ENCODE measurements around the gene LRRC71.
A peak's percentile ranks its signal among the peaks of the same experiment; 100 is the strongest.

Gene LRRC71

GRCh38 chr1:156920233-156921052 lies at the start of gene LRRC71:
Gene LRRC71, plus strand, starts transcription at chr1:156920632. Its CDS starts 172 bp downstream, at chr1:156920804.
- no peak within 1 kb of the TSS for H3K4me3 ChIP-seq (replicated peaks; ENCODE audit: low read depth, low read length)
- no peak for DNase-seq (ENCODE audit: extremely low read depth, low read depth)
- TF ChIP-seq CTCF (IDR thresholded peaks at IDR 0.05; ENCODE audit: low read depth, low read length, missing control alignments) = peak; percentile 91

GRCh38 chr1:156873659-156874058 lies 46.8 kb upstream of the LRRC71 start:
- TF ChIP-seq CTCF (IDR thresholded peaks at IDR 0.05; ENCODE audit: low read depth, low read length, missing control alignments) = no peak
- H3K4me3 ChIP-seq (replicated peaks; ENCODE audit: low read depth, low read length) = no peak overlapping the region
- no peak for DNase-seq (ENCODE audit: extremely low read depth, low read depth)

- TF ChIP-seq CTCF (IDR thresholded peaks at IDR 0.05; ENCODE audit: low read depth, low read length, missing control alignments) = no peak
Measured at GRCh38 chr1:156874142-156874541, 46.3 kb upstream of the LRRC71 start.

GRCh38 chr1:156874572-156875340 lies 45.7 kb upstream of the LRRC71 start:
- DNase-seq (ENCODE audit: extremely low read depth, low read depth) = no peak

More at GRCh38 chr1:156874142-156874541, 46.3 kb upstream of the LRRC71 start:
- DNase-seq (ENCODE audit: extremely low read depth, low read depth) = no peak
- no peak overlapping the region for H3K4me3 ChIP-seq (replicated peaks; ENCODE audit: low read depth, low read length)

GRCh38 chr1:156875341-156875615 lies 45.2 kb upstream of the LRRC71 start:
- DNase-seq (ENCODE audit: extremely low read depth, low read depth) = no peak
- no peak for TF ChIP-seq CTCF (IDR thresholded peaks at IDR 0.05; ENCODE audit: low read depth, low read length, missing control alignments)
- no peak overlapping the region for H3K4me3 ChIP-seq (replicated peaks; ENCODE audit: low read depth, low read length)

More at GRCh38 chr1:156874572-156875340, 45.7 kb upstream of the LRRC71 start:
- H3K4me3 ChIP-seq (replicated peaks; ENCODE audit: low read depth, low read length) = no peak overlapping the region
- no peak for TF ChIP-seq CTCF (IDR thresholded peaks at IDR 0.05; ENCODE audit: low read depth, low read length, missing control alignments)

- no peak for TF ChIP-seq CTCF (IDR thresholded peaks at IDR 0.05; ENCODE audit: low read depth, low read length, missing control alignments)
- no peak overlapping the region for H3K4me3 ChIP-seq (replicated peaks; ENCODE audit: low read depth, low read length)
- DNase-seq (ENCODE audit: extremely low read depth, low read depth) = no peak
Measured at GRCh38 chr1:156876281-156876680, 44.2 kb upstream of the LRRC71 start.
